Stimulated activated CD4-positive, alpha-beta T cell treated with anti-CD3 and anti-CD28 coated beads, Interleukin-4, amount 100 ng/mL, for 48 hours (primary cell): ENCODE results near the gene EEF2K.
"Not testable (repeated sequence)": the region's sequence is repeated elsewhere in the genome, so short reads cannot be mapped to it uniquely, and the experiment has no call there.

ENCODE experiments used
- DNase-seq, 2 donors: peaks; one replicate each; pipeline ENCODE4 v3.0.0-alpha.2; 2020; ENCODE audit warnings: low read depth in 2 of 2

The EEF2K gene

DNA sequence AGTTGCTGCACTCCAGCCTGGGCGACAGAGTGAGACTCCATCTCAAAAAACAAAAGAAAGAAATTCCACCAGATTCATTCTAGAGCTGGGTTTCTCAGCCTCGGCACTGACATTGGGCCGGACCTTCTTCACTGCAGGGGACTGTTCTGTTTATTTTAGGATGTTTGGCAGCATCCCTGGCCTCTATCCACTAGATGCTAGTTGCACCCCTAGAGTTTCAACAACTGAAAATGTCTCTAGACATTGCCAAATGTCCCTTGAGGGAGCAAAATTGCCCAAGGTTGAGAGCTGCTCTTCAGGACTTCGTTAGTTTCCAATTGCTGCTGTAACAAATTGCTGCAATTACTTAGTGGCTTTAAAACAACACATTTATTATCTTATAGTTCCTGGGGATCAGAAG, 7.2 kb downstream of the EEF2K start:
- no peak for DNase-seq

DNA sequence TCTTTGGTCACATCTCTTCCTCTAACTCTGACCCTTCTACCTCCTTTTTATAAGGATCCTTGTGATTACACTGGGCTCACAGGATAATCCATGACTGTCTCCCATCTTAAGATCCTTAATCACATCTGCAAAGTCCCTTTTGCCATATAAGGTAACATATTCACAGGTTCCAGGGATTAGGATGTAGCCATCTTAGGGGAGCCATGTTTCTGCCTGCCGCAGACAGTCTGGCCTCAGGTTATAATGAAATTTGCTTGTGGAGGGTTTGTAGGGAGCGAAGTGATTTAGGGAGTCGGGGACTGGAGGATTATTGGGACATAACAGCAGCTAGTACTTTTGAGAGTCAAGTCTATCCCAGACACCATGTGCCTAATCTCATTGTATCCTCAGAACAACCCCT, 7.7 kb downstream of the EEF2K start:
- DNase-seq, result no peak

DNA sequence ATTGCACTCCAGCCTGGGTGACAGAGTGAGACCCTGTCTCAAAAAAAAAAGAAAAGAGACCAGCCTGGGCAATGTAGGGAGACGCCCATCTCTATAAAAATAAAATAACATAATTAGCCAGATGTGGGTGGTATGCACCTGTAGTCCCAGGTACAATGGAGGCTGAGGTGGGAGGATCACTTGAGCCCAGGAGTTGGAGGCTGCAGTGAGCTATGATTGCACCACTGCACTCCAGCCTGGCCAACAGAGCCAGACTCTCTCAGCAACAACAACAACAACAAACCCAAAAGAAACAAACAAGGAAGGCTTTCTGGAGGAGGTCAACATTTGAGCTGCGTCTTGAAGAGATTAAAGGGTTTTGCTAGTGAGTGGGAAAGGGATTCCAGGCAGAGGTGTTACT, 8.3 kb downstream of the EEF2K start:
- no peak for DNase-seq

DNA sequence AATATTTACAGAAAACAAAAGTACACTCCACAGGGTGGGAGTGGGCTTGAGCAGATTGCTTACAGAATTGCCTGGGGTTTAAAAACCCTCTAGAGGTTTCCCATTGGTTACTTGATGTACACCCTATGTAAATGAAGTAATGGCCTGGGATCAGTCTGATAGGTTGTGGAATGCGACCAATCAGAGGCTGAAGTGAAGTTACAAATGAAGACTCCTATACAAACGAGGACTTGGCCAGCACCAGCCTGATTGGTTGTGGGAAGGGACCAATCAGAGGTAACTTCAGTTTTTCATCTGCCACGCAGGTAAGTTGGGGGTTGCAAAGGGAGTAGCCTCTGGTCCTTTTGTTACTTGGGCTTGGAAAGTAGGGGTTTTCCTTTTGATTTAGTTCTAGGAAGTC, 8.8 kb downstream of the EEF2K start:
- DNase-seq, result no peak

DNA sequence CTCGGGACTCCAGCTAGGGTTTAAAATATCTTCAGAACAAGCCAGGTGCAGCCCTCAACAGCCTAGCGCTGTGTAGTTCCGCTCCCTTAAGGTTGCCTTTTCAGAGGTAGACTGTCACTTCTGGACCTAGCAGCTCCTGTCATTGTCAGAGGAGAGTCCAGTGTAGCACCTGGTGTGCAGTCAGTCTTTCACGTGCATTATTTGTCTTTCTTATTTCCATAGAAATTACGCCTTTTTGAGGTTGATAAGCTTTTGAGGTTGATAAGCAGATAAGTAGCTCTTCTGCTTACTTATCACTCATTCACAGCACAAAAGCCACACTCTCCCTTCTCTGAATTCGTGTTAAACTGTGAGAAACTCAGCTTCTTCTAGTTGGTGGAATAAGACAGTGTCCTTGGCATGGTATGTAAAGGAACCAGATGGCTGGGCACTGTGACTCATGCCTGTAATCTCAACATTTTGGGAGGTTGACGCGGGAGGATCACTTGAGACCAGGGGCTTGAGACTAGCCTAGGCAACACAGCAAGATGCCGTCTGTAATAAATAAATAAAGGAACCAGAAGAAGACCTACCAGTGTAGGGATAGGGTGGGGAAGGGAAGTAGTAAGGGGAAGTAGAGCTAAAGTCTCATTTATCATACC, 10.2 kb downstream of the EEF2K start:
- no peak for DNase-seq

DNA sequence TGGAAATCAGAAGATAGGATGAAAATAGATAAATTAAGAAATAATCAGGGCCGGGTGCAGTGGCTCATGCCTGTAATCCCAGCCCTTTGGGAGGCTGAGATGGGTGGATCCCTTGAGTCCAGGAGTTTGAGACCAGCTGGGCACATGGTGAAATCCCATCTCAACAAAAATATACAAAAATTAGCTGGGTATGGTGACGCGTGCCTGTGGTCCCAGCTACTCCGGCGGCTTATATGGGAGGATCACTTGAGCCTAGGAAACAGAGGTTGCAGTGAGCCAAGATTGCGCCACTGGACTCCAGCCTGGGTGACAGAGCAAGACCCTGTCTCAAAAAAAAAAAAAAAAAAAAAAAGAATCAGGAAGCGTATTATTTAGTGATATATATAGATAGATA, 10.8 kb downstream of the EEF2K start:
- not testable (repeated sequence) for DNase-seq

DNA sequence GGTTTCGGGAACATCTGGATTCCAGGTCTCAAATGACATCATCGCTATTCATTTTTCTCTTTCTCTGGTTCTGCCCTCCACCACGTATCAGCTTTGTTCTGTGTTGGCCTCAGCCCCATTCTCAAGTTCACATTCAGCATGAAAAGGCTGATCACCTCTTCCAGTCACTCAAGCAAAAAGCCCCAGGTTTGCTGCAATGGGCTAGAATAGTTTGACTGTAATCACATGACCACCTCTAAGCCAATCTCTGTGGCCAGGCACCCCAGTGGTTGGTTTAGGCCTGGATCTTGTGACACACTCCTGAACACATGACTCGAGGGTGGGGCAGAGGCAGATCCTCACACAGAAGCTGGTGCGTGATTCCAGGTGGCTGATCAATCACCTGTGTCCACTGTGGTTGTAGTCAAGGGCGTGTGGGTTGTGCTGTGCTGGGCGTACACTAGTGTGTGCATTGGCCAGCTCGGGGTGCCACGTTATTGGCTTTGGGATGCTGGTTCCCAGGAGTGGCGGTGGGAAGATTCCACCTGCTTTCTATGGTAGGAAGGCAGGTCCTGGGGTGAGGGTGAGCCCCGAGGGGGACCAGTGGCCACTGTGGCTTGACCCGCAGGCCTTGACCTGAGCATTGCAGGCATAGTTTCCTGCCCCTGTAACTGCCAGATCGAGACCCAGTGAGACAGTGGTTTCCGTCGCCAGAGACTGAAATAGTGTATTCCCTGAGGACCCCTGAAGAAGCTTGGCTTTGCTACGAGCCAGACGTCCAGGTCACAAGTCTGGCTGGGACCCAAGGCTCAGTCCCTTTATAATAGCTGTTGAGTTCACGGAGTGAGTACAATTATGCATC, 12.0 kb downstream of the EEF2K start:
- no peak for DNase-seq

DNA sequence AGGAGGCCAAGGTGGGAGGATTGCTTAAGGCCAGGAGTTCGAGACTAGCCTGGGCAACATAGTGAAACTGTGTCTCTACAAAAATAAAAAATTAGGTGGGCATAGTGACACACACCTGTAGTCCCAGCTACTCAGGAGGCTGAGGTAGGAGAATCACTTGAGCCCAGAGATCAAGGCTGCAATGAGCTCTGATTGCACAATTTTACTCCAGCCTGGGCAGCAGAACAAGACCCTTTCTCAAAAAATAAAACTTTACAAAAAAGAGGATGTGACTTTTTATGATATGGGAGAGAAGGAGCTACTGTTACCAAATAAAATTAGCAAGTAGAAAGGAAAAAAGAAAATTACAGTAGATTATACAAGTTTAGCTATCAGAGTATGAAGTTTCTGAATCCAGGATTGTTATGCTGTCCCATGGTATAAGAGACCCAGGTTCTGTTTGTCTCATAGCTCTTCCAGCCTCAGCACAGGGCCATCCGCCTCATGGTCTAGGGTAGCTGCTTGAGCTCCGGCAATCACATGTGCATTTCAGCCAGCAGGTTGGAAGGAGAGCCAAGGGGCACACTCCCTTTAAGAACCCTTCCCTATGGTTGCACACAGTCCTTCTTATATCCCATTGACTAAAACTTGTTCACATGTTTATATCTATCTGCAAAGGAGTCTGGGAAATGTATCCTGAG, 13.5 kb downstream of the EEF2K start:
- DNase-seq, result no peak

DNA sequence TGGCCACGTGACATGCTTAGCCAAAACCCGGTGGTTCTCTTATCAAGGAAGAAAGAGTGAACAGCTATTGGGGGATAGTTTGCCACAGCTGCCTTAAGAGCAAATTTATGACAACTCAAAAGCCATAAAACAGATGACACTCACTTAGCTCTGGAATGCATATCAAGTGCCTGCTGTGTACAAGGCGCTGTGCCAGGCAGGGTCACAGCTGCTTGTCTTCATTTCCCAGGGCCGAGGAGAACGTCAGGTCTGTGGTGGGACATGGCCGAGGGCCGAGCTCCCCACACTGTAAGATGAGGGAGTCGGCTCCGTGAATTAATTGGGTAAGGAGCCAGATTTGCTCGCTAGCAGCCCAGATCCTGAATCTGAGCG, 14.0 kb downstream of the EEF2K start:
- no peak for DNase-seq

DNA sequence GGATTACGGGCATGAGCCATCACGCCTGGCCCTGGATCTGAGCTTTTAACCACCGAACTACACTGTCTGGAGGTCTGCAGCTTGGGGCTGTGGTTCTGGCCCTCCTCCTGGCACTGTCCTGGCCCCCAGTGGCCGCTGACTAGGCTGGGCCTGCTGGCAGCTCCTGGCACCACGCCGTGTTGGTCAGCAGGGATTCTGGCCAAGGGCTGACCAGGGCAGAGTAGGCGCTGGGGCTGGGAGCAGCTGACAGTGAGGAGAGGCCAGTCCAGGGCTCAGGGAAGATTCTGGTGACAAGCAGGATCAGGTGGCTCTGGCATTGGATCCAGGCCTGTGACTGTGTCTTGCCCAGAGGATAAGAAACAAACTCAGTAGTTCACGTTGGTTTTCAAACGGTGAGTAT, 14.6 kb downstream of the EEF2K start:
- no peak for DNase-seq

DNA sequence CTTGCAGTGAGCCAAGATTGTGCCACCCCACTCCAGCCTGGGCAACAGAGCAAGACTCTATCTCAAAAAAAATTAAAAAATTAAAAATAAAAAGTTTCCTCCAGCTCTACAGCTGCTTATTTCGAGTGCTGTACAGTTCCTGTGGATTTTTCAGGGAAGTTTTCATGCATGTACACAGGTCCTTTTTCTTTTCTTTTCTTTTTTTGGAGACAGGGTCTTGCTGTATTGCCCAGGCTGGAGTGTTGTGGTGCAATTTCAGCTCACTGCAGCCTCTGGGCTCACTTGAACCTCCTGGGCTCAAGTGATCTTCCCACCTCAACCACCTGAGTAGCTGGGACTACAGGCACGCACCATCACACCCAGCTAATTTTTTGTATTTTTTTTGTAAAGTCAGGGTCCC, 15.9 kb downstream of the EEF2K start:
- no peak for DNase-seq

DNA sequence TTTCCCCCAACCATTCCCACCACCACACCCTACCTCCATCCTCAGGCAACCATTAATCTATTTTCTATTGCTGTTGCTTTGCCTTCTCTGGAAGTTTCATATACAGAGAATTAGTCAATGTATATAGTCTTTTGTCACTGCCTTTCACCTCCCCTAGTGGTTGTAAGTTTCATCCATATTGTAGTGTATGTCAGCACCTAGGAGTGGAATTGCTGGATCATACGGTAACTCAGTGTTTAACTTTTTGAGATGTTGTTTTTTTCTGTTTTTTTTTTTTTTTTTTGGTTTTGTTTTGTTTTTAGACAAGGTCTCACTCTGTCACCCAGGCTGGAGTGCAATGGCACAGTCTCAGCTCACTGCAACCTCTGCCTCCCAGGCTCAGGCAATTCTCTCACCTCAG, 16.9 kb downstream of the EEF2K start:
- no peak for DNase-seq

DNA sequence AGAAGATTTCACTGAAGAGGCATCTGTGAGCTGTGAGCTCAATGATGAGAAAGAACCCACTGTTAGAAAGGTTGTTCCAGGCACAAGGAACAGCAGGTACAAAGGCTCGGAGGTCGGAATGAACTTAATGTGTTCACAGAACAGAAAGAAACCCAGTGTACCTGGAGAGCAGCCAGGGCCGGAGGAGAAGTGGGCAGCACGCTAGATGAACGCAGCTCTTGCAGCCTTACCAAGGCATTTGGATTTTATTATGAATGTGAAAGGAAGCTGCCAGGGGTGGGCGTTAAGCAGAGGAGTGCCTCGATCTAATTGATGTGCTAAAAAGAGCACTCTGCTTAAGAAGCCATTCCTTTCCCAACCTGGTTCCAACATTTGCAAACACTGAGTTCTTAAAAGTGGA, 19.0 kb downstream of the EEF2K start:
- DNase-seq, result no peak

DNA sequence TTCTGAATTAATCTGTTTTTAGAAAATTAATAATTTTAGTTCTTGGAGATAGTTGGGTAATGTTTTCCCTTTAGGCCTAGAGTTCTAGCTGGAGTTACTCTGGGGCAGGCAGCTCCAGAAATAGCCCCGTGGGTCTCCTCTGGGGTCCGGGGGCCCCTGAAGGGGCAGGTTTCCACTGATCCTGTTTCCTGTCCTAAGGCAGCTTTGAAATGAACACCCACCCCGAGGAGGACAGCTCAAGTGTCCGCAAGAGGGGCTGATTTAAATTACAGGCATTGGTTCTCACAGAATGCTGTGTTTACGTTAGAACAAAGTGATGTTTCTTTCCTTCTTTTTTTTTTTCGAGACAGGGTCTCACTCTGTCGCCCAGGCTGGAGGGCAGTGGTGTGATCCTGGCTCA, 23.8 kb downstream of the EEF2K start:
- DNase-seq, result no peak

DNA sequence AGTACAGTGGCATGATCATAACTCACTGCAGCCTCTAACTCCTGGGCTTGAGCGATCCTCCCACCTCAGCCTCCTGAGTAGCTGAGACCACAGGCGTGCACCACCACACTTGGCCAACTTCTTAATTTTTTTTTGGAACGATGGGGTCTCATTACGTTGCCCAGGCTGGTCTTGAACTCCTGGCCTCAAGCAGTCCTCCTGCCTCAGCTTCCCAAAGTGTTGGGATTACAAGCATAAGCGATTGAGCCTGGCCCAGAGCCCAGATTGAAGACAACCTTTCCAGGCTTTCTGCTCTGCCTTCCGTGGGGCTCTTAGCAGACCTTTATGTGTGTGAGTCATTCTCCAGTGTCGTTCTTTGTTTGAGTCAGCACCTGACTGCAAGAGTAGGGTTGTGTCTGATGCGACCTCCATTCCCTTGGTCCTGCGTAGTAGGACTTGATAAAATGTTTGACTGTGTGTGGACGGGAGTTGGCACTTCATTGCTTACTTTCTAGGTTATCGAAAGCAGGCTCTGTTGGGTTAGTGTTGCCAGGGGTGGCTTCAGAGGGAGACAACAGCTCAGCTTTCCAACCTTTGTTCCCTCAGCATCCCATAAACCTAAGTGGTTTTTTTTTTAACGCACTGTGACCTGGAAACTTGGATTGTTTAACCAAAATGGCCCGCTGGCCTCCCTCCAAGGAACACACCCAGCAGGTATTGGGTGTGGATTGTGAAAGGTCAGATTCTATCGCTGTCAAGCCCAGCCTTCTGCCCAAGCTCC, 26.4 kb downstream of the EEF2K start:
- DNase-seq, result peak; percentile 18 to 34

DNA sequence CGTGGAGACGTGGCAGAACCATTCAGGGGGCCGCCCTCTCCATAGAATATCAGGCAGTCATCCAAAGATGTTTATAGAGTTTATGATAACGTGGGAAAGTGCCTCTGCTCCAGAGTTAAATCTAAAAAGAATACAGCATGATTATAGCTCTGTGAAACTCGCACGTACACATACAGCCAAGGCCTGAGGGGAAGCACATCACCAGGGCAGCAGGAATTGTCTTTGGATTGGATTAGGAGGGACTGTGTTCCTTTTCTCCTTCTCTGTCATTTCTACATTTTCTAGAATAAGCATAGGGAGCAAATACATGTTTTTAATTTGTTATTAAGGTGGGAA, 26.9 kb downstream of the EEF2K start:
- DNase-seq, result no peak

DNA sequence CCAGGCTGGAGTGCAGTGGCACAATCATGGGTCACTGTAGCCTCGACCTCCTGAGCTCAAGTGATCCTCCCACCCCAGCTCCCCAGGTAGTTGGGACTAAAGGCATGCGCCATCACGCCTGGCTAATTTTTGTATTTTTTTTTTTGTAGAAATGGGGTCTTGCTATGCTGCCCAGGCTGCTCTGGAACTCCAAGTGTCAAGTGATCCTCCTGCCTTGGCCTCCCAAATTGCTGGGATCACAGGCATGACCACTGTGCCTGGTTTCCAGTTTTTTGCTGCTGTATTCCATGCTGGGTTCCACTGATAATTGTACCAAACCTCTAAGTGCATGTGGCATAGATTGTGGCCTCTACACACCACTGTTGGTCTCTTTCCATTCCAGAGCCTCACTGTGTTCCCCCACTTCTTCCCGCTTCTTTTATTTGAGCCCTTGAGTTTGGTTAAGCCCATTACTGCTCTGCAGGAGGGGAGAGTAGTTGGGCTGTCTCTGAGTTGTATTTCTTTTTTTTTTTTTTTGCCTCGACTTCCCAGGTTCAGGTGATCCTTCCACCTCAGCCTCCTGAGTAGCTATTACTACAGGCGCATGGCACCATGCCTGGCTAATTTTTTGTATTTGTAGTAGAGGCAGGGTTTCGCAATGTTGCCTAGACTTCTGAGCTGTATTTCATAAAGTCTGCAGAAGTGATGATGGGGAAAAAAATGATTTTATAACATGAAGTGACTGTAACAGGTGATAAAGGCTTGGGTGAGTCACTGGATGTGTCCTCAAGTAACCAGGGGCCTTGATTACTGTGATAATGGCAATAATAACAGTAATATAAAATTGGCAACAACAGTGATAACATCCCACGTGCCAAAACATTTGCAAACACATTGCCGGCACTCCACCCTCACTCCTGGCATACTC, 30.0 kb downstream of the EEF2K start:
- DNase-seq, result no peak

DNA sequence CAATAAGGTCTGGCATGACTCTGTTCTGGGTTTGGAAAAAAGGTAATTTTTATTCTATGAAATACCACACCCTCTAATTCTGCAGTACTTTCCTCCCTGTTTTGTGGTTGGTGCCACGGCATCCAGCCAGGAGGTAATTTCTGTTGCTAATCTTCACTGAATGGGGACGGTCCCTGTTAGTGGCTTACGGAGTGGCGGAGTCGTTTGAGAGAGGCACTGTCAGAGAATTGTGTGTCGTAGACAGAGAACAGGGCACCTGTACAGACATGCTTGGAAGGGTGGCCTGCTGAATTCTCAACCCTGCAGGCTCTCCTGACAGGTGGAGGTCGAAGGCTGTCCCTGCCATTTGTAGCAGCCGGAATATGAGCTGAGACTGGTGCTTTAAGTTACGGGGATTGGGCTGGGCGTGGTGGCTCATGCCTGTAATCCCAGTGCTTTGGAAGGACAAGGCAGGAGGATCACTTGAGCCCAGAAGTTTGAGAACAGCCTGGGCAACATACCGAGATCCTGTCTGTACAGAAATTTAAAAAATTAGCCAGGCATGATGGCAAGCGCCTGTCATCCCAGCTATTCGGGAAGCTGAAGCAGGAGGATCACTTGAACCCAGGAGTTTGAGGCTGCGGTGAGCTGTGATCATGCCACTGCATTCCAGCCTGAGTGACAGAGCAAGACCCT, 33.2 kb downstream of the EEF2K start:
- DNase-seq, result no peak

DNA sequence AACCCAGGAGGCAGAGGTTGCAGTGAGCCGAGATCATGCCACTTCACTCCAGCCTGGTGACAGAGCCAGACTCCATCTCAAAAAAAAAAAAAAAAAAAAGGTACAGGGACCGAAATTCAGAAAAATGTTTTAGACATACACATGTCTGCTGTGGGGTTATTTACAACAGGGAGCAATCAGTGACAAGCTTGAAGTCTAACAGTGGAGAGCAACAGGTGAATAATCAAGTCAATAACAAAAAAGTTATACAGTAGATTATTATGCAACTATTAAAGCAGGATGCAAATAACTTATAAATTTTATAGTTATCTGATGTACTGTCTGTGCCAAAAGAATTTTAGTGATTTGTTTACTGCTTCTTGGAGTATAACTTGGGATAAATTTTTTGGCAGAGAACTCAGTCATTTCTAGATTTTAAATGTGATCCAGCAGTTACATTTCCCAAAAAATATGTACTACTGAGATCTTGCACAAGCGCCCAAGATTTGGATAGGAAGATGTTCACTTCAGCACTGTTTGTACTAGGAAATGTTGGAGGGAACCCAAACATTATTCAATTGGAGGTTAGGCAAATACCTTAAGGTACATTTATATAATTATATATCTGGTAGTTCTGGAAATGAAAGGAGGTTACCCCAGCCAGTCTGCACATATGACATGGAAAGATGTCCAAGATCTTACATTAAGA, 34.1 kb downstream of the EEF2K start:
- DNase-seq, result no peak

DNA sequence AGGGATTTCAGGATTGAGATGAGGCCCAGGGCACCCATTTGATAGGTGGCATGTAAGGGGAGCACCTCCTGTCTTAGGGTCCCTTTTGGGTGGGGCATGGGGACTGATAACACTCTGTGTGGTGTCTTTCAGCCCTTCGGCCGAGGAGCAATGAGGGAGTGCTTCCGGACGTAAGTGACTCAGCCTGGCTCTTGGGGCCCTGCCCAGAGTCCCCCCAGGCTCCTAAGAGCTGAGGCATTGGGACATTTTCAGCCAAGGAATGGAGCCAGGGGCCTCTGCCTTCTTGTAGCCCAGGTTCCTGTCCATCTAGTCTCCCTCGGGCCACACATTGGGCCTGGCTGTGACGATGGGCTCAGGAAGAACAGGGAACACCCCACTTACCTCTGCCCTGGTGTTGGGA, 44.4 kb downstream of the EEF2K start:
- DNase-seq, result no peak
